Measurements from ENCODE around the gene GAA. TPM values are rescaled to one million over a fixed set of nuclear protein-coding genes. Genes with fewer than 3 reads are reported as not detected.
"Not testable (repeated sequence)": the region's sequence is repeated elsewhere in the genome, so short reads cannot be mapped to it uniquely, and the experiment has no call there.

The GAA gene
- total and polyA plus RNA-seq, 4 donors, result 13.3 to 58.1 (median 36.5) TPM

DNA sequence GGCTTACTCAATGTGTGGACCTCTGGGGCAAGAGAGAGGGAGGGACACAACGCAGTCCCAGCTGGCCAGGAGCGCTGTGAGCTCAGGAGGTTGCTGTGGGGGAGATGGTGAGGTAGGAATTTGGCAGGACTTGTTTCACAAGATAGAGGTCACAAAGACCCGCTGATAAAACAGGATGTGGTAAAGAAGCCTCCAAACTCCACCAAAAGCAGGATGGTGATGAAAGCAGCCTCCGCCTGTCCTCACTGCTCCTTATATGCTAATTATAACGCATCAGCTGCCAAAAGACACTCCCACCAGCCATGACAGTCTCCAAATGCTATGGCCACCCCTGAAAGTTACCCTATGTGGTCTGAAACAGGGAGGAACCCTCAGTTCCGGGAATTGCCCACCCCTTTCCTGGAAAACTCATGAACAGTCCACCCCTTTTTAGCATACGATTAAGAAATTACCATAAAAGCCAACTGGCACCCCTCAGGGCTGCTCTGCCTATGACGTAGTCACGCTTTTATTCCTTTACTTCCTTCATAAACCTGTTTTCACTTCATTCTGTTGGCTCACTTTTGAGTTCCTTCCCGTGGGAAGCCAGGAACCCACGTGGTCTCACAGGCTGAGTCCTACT lies 50.8 kb downstream of the GAA start:
- WGBS (ENCODE audit: insufficient coverage), result 78% methylated on average over 11 of the region's 11 CpGs
- no peak overlapping the region for H3K27ac ChIP-seq (ENCODE audit: low read depth, low read length)
- no peak overlapping the region for H3K4me3 ChIP-seq (ENCODE audit: low read depth, low read length)

DNA sequence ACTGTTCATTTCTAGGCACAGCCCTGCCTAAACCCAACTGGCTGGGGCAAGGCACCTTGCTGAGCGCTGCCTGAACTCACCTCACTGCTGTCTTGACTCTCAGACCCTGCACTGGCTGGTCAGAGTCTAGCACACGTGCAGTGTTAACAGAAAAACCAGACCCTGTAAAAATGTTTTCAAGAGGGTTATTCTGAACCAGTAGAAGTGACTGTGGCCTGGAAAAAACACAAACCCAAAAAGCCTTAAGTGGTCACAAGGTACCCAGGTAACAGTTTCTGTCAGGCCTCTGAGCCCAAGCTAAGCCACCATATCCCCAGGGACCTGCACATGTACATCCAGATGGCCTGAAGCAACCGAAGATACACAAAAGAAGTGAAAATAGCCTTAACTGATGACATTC lies 51.6 kb downstream of the GAA start:
- Histone ChIP-seq H3K27ac (ENCODE audit: low read depth, low read length) (no peak overlapping the region), H3K36me3 (ENCODE audit: control insufficient read depth, insufficient read depth, low read length) (peaks cover 3% of the 10 kb centered on the region), H3K27me3 (ENCODE audit: control insufficient read depth, insufficient read depth, low read length) (no peaks in the 10 kb centered on the region), H3K4me3 (ENCODE audit: low read depth, low read length) (no peak overlapping the region), H3K9me3 (ENCODE audit: control insufficient read depth, insufficient read depth, low read length) (no peaks in the 10 kb centered on the region), H3K4me1 (ENCODE audit: control insufficient read depth, insufficient read depth, low read length) (peaks cover 8% of the 10 kb centered on the region)
- DNase-seq (ENCODE audit: low read depth in 4 of 6, low spot score in 6 of 6), result no peak
- 90% methylated on average over 2 of the region's 3 CpGs for WGBS (ENCODE audit: insufficient coverage)

More for the DNA sequence above, 50.8 kb downstream of the GAA start:
- Histone ChIP-seq H3K36me3 (ENCODE audit: control insufficient read depth, insufficient read depth, low read length) (peaks cover 3% of the 10 kb centered on the region), H3K27me3 (ENCODE audit: control insufficient read depth, insufficient read depth, low read length) (no peaks in the 10 kb centered on the region), H3K4me1 (ENCODE audit: control insufficient read depth, insufficient read depth, low read length) (peaks cover 13% of the 10 kb centered on the region), H3K9me3 (ENCODE audit: control insufficient read depth, insufficient read depth, low read length) (no peaks in the 10 kb centered on the region)
- DNase-seq (ENCODE audit: low read depth in 4 of 6, low spot score in 6 of 6), result no peak

DNA sequence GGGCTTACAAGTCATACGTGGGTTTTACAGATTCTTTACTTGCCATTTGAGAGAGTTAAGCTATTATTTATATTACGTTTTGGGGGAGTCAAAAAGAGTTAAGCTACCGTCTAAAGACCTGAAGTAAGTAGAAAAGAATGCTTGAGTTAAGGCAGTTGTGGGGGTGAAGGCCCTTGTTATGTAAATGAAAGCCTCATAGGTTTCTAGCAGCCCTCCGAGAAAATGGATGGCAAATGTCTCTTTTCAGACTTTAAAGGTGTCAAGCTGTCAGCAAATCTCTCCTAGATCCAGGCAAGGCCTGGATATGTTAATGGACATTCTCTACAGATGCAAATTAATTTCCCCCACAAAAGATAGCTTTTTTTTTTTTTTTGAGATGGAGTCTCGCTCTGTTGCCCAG lies 52.8 kb downstream of the GAA start:
- H3K4me3 ChIP-seq (ENCODE audit: low read depth, low read length), result no peak overlapping the region
- WGBS (ENCODE audit: insufficient coverage), result 44% methylated on average over 3 of the region's 5 CpGs
- no peaks in the 10 kb centered on the region for H3K4me1 ChIP-seq (ENCODE audit: control insufficient read depth, insufficient read depth, low read length)
- no peak overlapping the region for H3K27ac ChIP-seq (ENCODE audit: low read depth, low read length)
- DNase-seq (ENCODE audit: low read depth in 4 of 6, low spot score in 6 of 6), result no peak
- H3K9me3 ChIP-seq (ENCODE audit: control insufficient read depth, insufficient read depth, low read length), result no peaks in the 10 kb centered on the region
- no peaks in the 10 kb centered on the region for H3K27me3 ChIP-seq (ENCODE audit: control insufficient read depth, insufficient read depth, low read length)
- H3K36me3 ChIP-seq (ENCODE audit: control insufficient read depth, insufficient read depth, low read length), result peaks cover 2% of the 10 kb centered on the region

DNA sequence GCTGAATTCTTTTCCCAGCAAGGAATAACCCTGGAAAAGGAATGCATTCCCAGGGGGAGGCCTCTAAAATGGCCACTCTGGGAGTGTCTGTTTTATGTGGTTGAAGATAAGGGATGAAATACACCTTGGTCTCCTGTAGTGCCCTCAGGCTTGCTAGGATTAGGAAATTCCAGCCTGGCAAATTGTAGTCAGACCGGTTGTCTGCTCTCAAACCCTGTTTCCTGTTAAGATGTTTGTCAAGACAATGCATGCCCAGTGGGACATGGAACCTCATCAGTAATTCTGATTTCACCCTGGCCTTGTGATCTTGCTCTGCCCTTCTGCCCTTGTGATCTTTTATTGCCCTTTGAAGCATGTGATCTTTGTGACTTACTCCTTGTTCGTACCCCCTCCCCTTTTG lies 54.2 kb downstream of the GAA start:
- not testable (repeated sequence) for H3K27me3 ChIP-seq (ENCODE audit: control insufficient read depth, insufficient read depth, low read length); H3K36me3 ChIP-seq (ENCODE audit: control insufficient read depth, insufficient read depth, low read length); H3K4me1 ChIP-seq (ENCODE audit: control insufficient read depth, insufficient read depth, low read length); H3K9me3 ChIP-seq (ENCODE audit: control insufficient read depth, insufficient read depth, low read length); DNase-seq (ENCODE audit: low read depth in 4 of 6, low spot score in 6 of 6); H3K27ac ChIP-seq (ENCODE audit: low read depth, low read length); H3K4me3 ChIP-seq (ENCODE audit: low read depth, low read length)
- WGBS (ENCODE audit: insufficient coverage), result 13% methylated on average over 2 of the region's 2 CpGs

GRCh38 chr17:80158846-80159245 lies 57.5 kb downstream of the GAA start:
- no peak for DNase-seq (ENCODE audit: low read depth in 4 of 6, low spot score in 6 of 6)
- no peaks in the 10 kb centered on the region for H3K9me3 ChIP-seq (ENCODE audit: control insufficient read depth, insufficient read depth, low read length)
- no peak overlapping the region for H3K27ac ChIP-seq (ENCODE audit: low read depth, low read length)
- no peaks in the 10 kb centered on the region for H3K36me3 ChIP-seq (ENCODE audit: control insufficient read depth, insufficient read depth, low read length)
- H3K4me1 ChIP-seq (ENCODE audit: control insufficient read depth, insufficient read depth, low read length), result peaks cover 4% of the 10 kb centered on the region
- no peaks in the 10 kb centered on the region for H3K27me3 ChIP-seq (ENCODE audit: control insufficient read depth, insufficient read depth, low read length)
- no peak overlapping the region for H3K4me3 ChIP-seq (ENCODE audit: low read depth, low read length)
- no CpG with 5 or more reads among the region's 2 CpGs for WGBS (ENCODE audit: insufficient coverage)

GRCh38 chr17:80160536-80160935 lies 59.2 kb downstream of the GAA start:
- 12% methylated on average over 3 of the region's 3 CpGs for WGBS (ENCODE audit: insufficient coverage)
- peak in 1 of 6 donors; percentile 18 for DNase-seq (ENCODE audit: low read depth in 4 of 6, low spot score in 6 of 6)
- peaks cover 4% of the 10 kb centered on the region for H3K4me1 ChIP-seq (ENCODE audit: control insufficient read depth, insufficient read depth, low read length)

GRCh38 chr17:80163336-80163735 lies 62.0 kb downstream of the GAA start:
- Histone ChIP-seq H3K27ac (ENCODE audit: low read depth, low read length) (no peak overlapping the region), H3K4me1 (ENCODE audit: control insufficient read depth, insufficient read depth, low read length) (peaks cover 4% of the 10 kb centered on the region), H3K27me3 (ENCODE audit: control insufficient read depth, insufficient read depth, low read length) (no peaks in the 10 kb centered on the region), H3K9me3 (ENCODE audit: control insufficient read depth, insufficient read depth, low read length) (no peaks in the 10 kb centered on the region), H3K4me3 (ENCODE audit: low read depth, low read length) (no peak overlapping the region), H3K36me3 (ENCODE audit: control insufficient read depth, insufficient read depth, low read length) (no peaks in the 10 kb centered on the region)
- WGBS (ENCODE audit: insufficient coverage), result 80% methylated on average over 1 of the region's 4 CpGs
- DNase-seq (ENCODE audit: low read depth in 4 of 6, low spot score in 6 of 6), result no peak

More at GRCh38 chr17:80160536-80160935, 59.2 kb downstream of the GAA start:
- Histone ChIP-seq H3K27me3 (ENCODE audit: control insufficient read depth, insufficient read depth, low read length) (no peaks in the 10 kb centered on the region), H3K4me3 (ENCODE audit: low read depth, low read length) (no peak overlapping the region), H3K36me3 (ENCODE audit: control insufficient read depth, insufficient read depth, low read length) (no peaks in the 10 kb centered on the region), H3K27ac (ENCODE audit: low read depth, low read length) (no peak overlapping the region), H3K9me3 (ENCODE audit: control insufficient read depth, insufficient read depth, low read length) (no peaks in the 10 kb centered on the region)

- 67% methylated on average over 10 of the region's 11 CpGs for WGBS (ENCODE audit: insufficient coverage)
- DNase-seq (ENCODE audit: low read depth in 4 of 6, low spot score in 6 of 6), result peak in 2 of 6 donors; percentile 15 to 38
- Histone ChIP-seq H3K4me1 (ENCODE audit: control insufficient read depth, insufficient read depth, low read length) (peaks cover 4% of the 10 kb centered on the region), H3K36me3 (ENCODE audit: control insufficient read depth, insufficient read depth, low read length) (no peaks in the 10 kb centered on the region), H3K9me3 (ENCODE audit: control insufficient read depth, insufficient read depth, low read length) (no peaks in the 10 kb centered on the region), H3K27me3 (ENCODE audit: control insufficient read depth, insufficient read depth, low read length) (no peaks in the 10 kb centered on the region), H3K4me3 (ENCODE audit: low read depth, low read length) (no peak overlapping the region), H3K27ac (ENCODE audit: low read depth, low read length) (no peak overlapping the region)
Measured at GRCh38 chr17:80164185-80164584, 62.8 kb downstream of the GAA start.

DNA sequence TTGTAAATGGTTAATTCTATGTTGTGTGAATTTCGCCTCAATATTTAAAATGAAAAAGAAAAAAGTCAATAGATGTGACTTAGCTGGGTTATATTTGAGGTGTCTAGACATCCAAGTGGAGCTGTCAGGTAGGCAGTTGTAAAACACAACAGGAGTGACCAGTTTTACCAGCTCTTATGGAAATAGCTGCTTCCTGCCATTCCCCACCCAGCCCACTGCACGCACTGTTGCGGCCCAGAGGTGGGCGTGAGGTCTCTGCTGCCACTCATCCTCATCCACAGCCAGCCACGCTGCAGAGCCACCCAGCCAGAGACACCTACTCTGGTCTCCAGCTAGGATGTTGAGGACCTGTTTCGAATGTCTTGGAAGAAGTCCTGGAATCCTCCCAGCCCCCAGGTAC lies 65.1 kb downstream of the GAA start:
- no peak overlapping the region for H3K27ac ChIP-seq (ENCODE audit: low read depth, low read length)
- DNase-seq (ENCODE audit: low read depth in 4 of 6, low spot score in 6 of 6), result no peak
- peaks cover 8% of the 10 kb centered on the region for H3K4me1 ChIP-seq (ENCODE audit: control insufficient read depth, insufficient read depth, low read length)
- H3K27me3 ChIP-seq (ENCODE audit: control insufficient read depth, insufficient read depth, low read length), result no peaks in the 10 kb centered on the region
- H3K9me3 ChIP-seq (ENCODE audit: control insufficient read depth, insufficient read depth, low read length), result no peaks in the 10 kb centered on the region
- WGBS (ENCODE audit: insufficient coverage), result 90% methylated on average over 5 of the region's 6 CpGs
- H3K36me3 ChIP-seq (ENCODE audit: control insufficient read depth, insufficient read depth, low read length), result no peaks in the 10 kb centered on the region
- no peak overlapping the region for H3K4me3 ChIP-seq (ENCODE audit: low read depth, low read length)

GRCh38 chr17:80168371-80168770 lies 67.0 kb downstream of the GAA start:
- Histone ChIP-seq H3K27me3 (ENCODE audit: control insufficient read depth, insufficient read depth, low read length) (no peaks in the 10 kb centered on the region), H3K36me3 (ENCODE audit: control insufficient read depth, insufficient read depth, low read length) (no peaks in the 10 kb centered on the region), H3K4me1 (ENCODE audit: control insufficient read depth, insufficient read depth, low read length) (peaks cover 8% of the 10 kb centered on the region), H3K9me3 (ENCODE audit: control insufficient read depth, insufficient read depth, low read length) (no peaks in the 10 kb centered on the region), H3K4me3 (ENCODE audit: low read depth, low read length) (no peak overlapping the region), H3K27ac (ENCODE audit: low read depth, low read length) (no peak overlapping the region)
- WGBS (ENCODE audit: insufficient coverage), result 75% methylated on average over 3 of the region's 5 CpGs
- DNase-seq (ENCODE audit: low read depth in 4 of 6, low spot score in 6 of 6), result peak in 1 of 6 donors; percentile 52
